Adipose tissue (tissue), 3 donors: ENCODE data around the gene ARHGAP42. TPM values are rescaled to one million over a fixed set of nuclear protein-coding genes. Genes with fewer than 3 reads are reported as not detected.
"Not testable (repeated sequence)": the region's sequence is repeated elsewhere in the genome, so short reads cannot be mapped to it uniquely, and the experiment has no call there.

Source experiments
- H3K27ac ChIP-seq: one replicate; pipeline ENCODE4 v1.5.1; 2013; ENCODE audit warnings: low read depth, low read length
- WGBS, 3 donors: extraction: QIAGEN DNeasy Blood & Tissue Kit; methylation state at CpG; one replicate each; pipeline ENCODE4 v1.1.7; 2013; 5-methylcytosine and 5-hydroxymethylcytosine counted together
- polyA plus RNA-seq, 3 donors: library from polyadenylated mRNA; stranded (reverse); fragments of 200-250 nt; gene quantifications; one replicate each; pipeline ENCODE4 v1.2.3, GENCODE V29; 2013
- donor health status: healthy with polysubstance abuse.
- donor health status: Bipolar disorder and iron deficiency.
- donor health status: healthy.

ARHGAP42 gene
- polyA plus RNA-seq, 3 donors, result 0.87 to 11.6 (median 6.2) TPM

- no peak overlapping the region for H3K27ac ChIP-seq
- WGBS, 3 donors, result 80 to 90% (median 86%) methylated on average over 3 of the region's 3 CpGs
Measured at GRCh38 chr11:100872951-100873740, 186.1 kb downstream of the ARHGAP42 start.

GRCh38 chr11:100874203-100874602 lies 187.1 kb downstream of the ARHGAP42 start:
- no peak overlapping the region for H3K27ac ChIP-seq
- 89 to 95% (median 91%) methylated on average over 4 of the region's 4 CpGs for WGBS, 3 donors

GRCh38 chr11:100875521-100875869 lies 188.4 kb downstream of the ARHGAP42 start:
- WGBS, 3 donors, result 89 to 94% (median 94%) methylated on average over 8 of the region's 8 CpGs
- no peak overlapping the region for H3K27ac ChIP-seq

DNA sequence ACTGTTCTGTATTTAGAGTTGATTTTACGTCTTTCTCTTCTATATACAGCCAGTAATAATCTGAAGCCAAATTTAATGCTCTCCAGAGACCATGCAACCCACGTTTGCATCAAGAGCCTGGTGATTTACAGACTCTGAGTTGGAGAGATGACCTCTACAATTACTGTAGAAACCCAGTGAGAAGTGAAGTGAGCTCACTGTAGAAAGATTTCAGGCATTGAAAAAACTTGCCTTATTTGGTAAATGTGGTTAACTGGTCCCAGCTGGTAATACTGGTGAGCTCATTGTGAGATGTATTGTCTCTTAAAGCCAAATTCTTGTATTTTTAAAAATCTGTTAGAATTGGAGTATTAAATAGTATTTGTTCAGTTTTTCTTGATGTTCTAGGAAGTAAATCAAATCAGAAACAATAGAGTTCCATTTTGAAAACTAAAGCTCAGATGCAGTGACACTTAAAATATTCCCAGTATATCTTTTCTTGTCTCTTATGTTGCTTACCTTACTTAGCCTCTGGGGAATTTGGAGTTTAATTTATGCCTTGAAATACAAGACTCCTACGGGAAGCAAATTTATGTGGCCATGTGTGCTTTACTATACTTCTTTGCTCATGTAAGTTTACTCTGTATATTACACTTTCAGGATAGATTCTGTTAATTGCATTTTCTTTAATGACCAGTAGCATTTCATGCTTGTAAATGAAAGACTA lies 189.9 kb downstream of the ARHGAP42 start:
- no peak overlapping the region for H3K27ac ChIP-seq
- WGBS, 3 donors, result 46 to 51% (median 50%) methylated on average over 3 of the region's 3 CpGs

DNA sequence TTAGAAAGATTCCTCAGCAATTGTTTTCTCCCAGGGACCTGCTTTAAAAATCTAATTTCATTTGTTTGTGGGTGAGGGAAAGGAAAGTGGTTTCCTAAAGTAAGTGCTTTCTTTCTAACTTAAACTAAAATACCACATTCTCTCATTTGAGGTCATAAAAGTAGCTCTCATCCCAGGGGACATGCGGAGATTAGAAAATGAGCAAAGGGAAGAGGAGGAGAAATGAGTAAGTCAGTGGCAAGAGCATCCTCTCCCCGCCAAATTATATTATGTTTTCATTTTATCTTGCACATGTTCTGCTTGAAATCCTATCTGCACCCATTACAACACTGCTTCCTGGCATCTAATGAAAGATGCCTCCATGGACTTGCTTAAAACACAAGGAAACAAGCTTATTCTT lies 191.4 kb downstream of the ARHGAP42 start:
- 54 to 77% (median 59%) methylated on average over 2 of the region's 2 CpGs for WGBS, 3 donors
- no peak overlapping the region for H3K27ac ChIP-seq

GRCh38 chr11:100882957-100883356 lies 195.9 kb downstream of the ARHGAP42 start:
- WGBS, 3 donors, result 57 to 86% (median 85%) methylated on average over 1 of the region's 1 CpG
- H3K27ac ChIP-seq, result no peak overlapping the region

DNA sequence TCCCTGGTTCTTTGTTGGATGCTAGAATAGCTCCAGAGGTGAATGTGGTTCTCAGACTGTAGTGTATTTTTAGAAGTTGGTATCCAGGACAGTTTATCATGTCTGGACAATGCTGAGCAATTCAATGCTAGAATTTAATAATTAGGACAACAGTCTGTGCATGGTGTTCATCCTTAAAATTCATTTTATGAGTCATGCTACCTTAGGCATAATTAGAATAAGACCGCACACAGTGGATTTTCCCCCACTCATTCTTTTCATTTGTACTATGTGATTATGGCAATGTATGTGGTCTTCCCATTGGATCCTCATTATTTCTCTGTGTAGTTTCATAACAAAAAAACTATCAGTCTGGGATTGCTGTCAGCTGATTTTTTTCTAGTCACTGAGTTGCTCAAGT lies 196.7 kb downstream of the ARHGAP42 start:
- no peak overlapping the region for H3K27ac ChIP-seq
- WGBS, 3 donors, result 93 to 100% (median 96%) methylated on average over 1 of the region's 1 CpG

DNA sequence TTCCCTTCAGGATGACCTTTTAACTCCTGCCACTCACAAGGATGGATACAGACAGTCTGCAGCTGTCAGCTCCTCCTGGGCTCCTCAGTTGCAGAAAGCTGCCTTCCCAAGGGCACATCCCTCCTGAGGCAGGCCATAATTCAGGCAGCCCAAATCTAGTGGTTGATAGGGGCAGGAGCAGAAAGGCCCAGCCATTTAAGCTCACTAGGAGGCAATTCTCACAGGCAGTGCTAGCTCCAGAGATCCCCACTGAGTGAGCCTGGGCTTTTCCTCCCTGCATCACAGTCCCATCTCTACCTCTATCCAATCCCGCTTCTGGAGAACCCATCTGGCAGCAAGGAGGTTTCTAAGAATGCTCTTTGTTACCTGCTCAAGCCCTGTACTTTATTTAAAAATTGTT lies 200.6 kb downstream of the ARHGAP42 start:
- no peak overlapping the region for H3K27ac ChIP-seq
- 89 to 100% (median 96%) methylated on average over 1 of the region's 1 CpG for WGBS, 3 donors

GRCh38 chr11:100888836-100889235 lies 201.7 kb downstream of the ARHGAP42 start:
- WGBS, 3 donors, result 75 to 92% (median 79%) methylated on average over 3 of the region's 3 CpGs
- no peak overlapping the region for H3K27ac ChIP-seq

- WGBS, 3 donors, result 63 to 83% (median 78%) methylated on average over 2 of the region's 2 CpGs
- H3K27ac ChIP-seq, result no peak overlapping the region
Measured at GRCh38 chr11:100889758-100890157, 202.7 kb downstream of the ARHGAP42 start.

- no peak overlapping the region for H3K27ac ChIP-seq
- 68 to 77% (median 75%) methylated on average over 3 of the region's 3 CpGs for WGBS, 3 donors
Measured at GRCh38 chr11:100890789-100891188, 203.7 kb downstream of the ARHGAP42 start.

DNA sequence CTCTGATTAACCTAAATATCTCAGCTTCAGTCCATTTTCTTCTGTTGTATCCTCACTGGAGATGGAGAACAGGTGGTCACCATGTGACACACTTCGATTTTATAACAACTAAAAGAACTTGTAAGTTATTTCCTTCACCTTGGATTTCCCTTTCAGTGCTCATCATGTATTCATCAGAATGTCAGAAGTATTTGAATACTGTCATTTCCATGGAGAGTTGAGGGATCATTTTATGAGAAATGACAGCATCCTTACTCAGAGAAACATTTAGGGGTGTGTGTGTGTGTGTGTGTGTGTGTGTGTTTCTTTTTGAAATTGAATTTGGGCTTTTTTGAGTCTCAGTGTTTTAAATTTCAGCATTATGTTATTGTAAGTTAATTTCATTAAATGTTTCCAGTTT lies 205.8 kb downstream of the ARHGAP42 start:
- H3K27ac ChIP-seq, result no peak overlapping the region
- 57 to 81% (median 77%) methylated on average over 1 of the region's 1 CpG for WGBS, 3 donors

- 79 to 100% (median 85%) methylated on average over 1 of the region's 1 CpG for WGBS, 3 donors
- no peak overlapping the region for H3K27ac ChIP-seq
Measured at GRCh38 chr11:100895449-100895848, 208.4 kb downstream of the ARHGAP42 start.

- WGBS, 3 donors, result 89 to 94% (median 93%) methylated on average over 1 of the region's 1 CpG
- not testable (repeated sequence) for H3K27ac ChIP-seq
Measured at GRCh38 chr11:100895976-100896375, 208.9 kb downstream of the ARHGAP42 start.

GRCh38 chr11:100901471-100901870 lies 214.4 kb downstream of the ARHGAP42 start:
- WGBS, 3 donors, result 54 to 85% (median 83%) methylated on average over 5 of the region's 5 CpGs

DNA sequence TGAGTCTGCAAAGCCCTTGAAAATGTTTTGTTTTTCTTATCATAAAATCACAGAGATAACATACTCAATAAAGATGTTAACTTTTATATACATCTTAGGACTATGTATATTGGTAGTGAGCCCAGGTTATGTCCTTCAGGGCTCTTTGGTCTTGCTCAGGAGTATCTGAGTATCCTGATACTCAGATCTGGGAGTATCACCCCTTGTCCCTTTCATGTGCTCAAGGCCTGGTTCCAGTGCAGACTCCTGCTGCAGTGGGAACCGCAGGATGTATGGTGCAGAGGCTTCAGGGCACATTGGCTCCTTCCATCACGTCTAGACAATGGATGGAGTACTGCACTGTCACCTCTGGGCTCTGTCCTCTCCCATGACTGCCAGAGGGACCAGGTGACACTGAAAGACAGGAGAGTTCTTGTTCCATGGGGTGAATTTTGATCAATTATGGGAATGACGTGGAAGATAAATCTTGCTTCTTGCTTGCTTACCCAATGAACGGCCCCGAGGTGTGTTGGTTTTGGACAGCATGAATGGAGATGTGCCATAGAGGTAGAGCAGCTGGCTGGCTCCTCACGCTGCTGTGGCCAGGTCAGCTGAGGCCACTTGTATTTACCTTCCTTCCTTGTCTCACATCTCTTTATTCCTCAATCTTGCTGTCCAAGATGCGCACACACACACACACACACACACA lies 215.5 kb downstream of the ARHGAP42 start:
- 56 to 75% (median 74%) methylated on average over 6 to 7 of the region's 7 CpGs for WGBS, 3 donors
- H3K27ac ChIP-seq, result no peak overlapping the region

More at GRCh38 chr11:100901471-100901870, 214.4 kb downstream of the ARHGAP42 start:
- not testable (repeated sequence) for H3K27ac ChIP-seq

DNA sequence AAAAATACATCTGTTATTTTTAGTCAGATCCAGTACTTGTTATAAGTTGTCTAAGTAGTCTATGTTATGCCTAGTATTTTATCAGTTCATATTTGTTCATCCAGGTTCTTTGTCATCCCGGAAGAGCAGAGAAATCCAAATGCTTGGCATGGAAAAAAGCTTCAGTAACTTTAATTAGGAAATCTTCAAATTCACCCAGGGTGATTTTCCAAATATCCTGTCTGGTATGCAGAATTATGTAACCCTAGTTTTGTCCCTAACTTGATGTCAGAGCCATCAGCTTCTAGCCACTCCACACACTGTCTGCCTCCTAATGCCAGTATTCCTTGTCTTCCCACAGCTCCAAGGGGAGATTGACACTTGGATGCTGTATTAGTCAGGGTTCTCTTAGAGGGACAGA lies 216.2 kb downstream of the ARHGAP42 start:
- H3K27ac ChIP-seq, result no peak overlapping the region
- 46 to 71% (median 65%) methylated on average over 1 of the region's 1 CpG for WGBS, 3 donors

- 89 to 95% (median 91%) methylated on average over 13 of the region's 13 CpGs for WGBS, 3 donors
Measured at GRCh38 chr11:100905684-100906083, 218.6 kb downstream of the ARHGAP42 start.

DNA sequence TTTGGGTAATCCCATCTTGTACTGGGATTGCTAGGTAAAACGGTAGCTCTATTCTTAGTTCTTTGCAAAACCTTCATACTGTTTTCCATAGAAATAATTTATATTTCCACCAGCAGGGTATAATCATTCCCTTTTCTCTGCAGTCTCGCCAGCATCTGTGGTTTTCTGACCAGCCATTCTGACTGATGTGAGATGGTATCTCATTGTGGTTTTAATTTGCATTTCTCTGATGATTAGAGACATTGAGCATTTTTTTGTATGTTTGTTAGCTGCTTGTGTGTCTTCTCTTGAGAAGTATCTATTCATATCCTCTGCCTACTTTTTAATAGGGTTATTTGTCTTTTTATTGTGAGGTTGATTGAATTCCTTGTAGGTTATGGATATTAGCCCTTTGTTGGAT lies 221.7 kb downstream of the ARHGAP42 start:
- 66 to 82% (median 70%) methylated on average over 2 of the region's 2 CpGs for WGBS, 3 donors
- no peak overlapping the region for H3K27ac ChIP-seq

More at GRCh38 chr11:100905684-100906083, 218.6 kb downstream of the ARHGAP42 start:
- H3K27ac ChIP-seq, result no peak overlapping the region
